Erythroblast (primary cell): ENCODE measurements around the gene SLC31A1.

ENCODE experiments used
- GATA1 ChIP-seq: IDR thresholded peaks from 2 replicates; pipeline ENCODE4 v1.6.1; 2011; ENCODE audit warnings: low read depth, mild to moderate bottlenecking, control low read depth, low read length, moderate library complexity
- POLR2A ChIP-seq: IDR thresholded peaks from 2 replicates; pipeline ENCODE4 v1.6.1; 2011; ENCODE audit warnings: mild to moderate bottlenecking, low read length

- no peak for TF ChIP-seq POLR2A
- no peak for TF ChIP-seq GATA1
Measured at GRCh38 chr9:113245894-113246293, 24.6 kb downstream of the SLC31A1 start.
